ENCODE measurements around the gene KDM4C. TPM values are rescaled to one million over a fixed set of nuclear protein-coding genes. Genes with fewer than 3 reads are reported as not detected.
A peak's percentile ranks its signal among the peaks of the same experiment; 100 is the strongest.

KDM4C gene
- total RNA-seq, 4 donors from 2014 or later = 25.2 to 41.1 (median 26.4) TPM

- WGBS = 78% methylated on average over 4 of the region's 4 CpGs
- no peak for DNase-seq (ENCODE audit: extremely low spot score)
- H3K27me3 ChIP-seq = no peaks in the 10 kb centered on the region
- intact Hi-C loops (cut with DNase I) = no loop called here
- peaks cover 0 to 3% (median 0%) of the 10 kb centered on the region in 4 donors for H3K4me1 ChIP-seq
- H3K27ac ChIP-seq (replicated peaks in 1 of 4) = no peak overlapping the region
- no peak overlapping the region for H3K4me3 ChIP-seq
- TF ChIP-seq, protein P1, sequence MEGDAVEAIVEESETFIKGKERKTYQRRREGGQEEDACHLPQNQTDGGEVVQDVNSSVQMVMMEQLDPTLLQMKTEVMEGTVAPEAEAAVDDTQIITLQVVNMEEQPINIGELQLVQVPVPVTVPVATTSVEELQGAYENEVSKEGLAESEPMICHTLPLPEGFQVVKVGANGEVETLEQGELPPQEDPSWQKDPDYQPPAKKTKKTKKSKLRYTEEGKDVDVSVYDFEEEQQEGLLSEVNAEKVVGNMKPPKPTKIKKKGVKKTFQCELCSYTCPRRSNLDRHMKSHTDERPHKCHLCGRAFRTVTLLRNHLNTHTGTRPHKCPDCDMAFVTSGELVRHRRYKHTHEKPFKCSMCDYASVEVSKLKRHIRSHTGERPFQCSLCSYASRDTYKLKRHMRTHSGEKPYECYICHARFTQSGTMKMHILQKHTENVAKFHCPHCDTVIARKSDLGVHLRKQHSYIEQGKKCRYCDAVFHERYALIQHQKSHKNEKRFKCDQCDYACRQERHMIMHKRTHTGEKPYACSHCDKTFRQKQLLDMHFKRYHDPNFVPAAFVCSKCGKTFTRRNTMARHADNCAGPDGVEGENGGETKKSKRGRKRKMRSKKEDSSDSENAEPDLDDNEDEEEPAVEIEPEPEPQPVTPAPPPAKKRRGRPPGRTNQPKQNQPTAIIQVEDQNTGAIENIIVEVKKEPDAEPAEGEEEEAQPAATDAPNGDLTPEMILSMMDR (IDR thresholded peaks at IDR 0.05) = no peak
- TF ChIP-seq POLR2A (IDR thresholded peaks at IDR 0.05; ENCODE audit: low read depth) = no peak
- TF ChIP-seq POLR2AphosphoS5 (IDR thresholded peaks at IDR 0.05) = no peak
- no peak for TF ChIP-seq EP300 (IDR thresholded peaks at IDR 0.05)
- no peaks in the 10 kb centered on the region for H3K9me3 ChIP-seq
- H3K36me3 ChIP-seq = peaks cover 0 to 25% (median 8%) of the 10 kb centered on the region in 4 donors
Observed at GRCh38 chr9:6811436-6811835, 53.7 kb downstream of the KDM4C start.

- 93% methylated on average over 3 of the region's 3 CpGs for WGBS
- no peak overlapping the region for H3K27ac ChIP-seq (replicated peaks in 1 of 4)
Observed at GRCh38 chr9:6816581-6816980, 58.8 kb downstream of the KDM4C start.

DNA sequence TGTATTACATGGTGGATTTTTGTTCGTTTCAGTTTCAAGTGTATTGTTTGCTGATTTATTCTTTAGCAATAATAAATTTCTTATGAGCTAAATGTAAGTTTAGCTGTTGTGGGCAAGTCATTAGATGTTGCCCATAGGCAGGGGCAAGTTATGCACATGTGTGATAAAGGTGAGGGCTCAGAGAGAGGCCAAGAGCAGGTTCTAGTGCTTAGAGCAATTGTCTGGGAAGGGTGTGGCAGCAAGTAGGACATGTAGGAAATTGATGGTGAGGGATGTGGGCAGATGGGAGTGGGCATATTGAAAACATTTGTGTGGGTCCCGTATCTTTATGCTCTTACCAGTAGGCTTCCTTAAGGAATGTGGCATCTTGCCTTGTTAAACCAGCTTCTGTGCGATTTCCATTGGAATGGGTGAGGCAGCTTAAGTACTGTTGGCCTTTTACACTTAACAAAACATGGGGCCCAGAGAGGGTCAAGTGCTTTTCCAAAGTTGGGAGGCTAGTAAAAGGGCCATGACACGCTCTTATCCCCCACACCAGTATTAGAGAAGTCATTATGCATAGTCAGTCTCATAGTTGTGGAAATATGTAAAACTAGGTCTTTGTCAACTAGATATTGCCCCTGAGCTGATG lies 60.6 kb downstream of the KDM4C start:
- DNase-seq (ENCODE audit: extremely low spot score) = peak; percentile 37
- Histone ChIP-seq H3K36me3 (peaks cover 0 to 17% (median 6%) of the 10 kb centered on the region in 4 donors), H3K4me3 (no peak overlapping the region), H3K9me3 (no peaks in the 10 kb centered on the region), H3K4me1 (no peaks in the 10 kb centered on the region), H3K27ac (replicated peaks in 1 of 4) (no peak overlapping the region), H3K27me3 (no peaks in the 10 kb centered on the region)
- no peak for TF ChIP-seq POLR2A (IDR thresholded peaks at IDR 0.05; ENCODE audit: low read depth)
- no peak for TF ChIP-seq POLR2AphosphoS5 (IDR thresholded peaks at IDR 0.05)
- no peak for TF ChIP-seq EP300 (IDR thresholded peaks at IDR 0.05)
- TF ChIP-seq, protein P1 (IDR thresholded peaks at IDR 0.05) = no peak
- WGBS = 94% methylated on average over 4 of the region's 4 CpGs
- intact Hi-C loops (cut with DNase I) = no loop called here

More at GRCh38 chr9:6816581-6816980, 58.8 kb downstream of the KDM4C start:
- intact Hi-C loops (cut with DNase I) = no loop called here
- Histone ChIP-seq H3K4me1 (no peaks in the 10 kb centered on the region), H3K9me3 (no peaks in the 10 kb centered on the region), H3K4me3 (no peak overlapping the region), H3K36me3 (peaks cover 0 to 16% (median 4%) of the 10 kb centered on the region in 4 donors), H3K27me3 (no peaks in the 10 kb centered on the region)
- no peak for TF ChIP-seq POLR2AphosphoS5 (IDR thresholded peaks at IDR 0.05)
- no peak for TF ChIP-seq POLR2A (IDR thresholded peaks at IDR 0.05; ENCODE audit: low read depth)
- no peak for TF ChIP-seq EP300 (IDR thresholded peaks at IDR 0.05)
- TF ChIP-seq, protein P1 (IDR thresholded peaks at IDR 0.05) = no peak
- no peak for DNase-seq (ENCODE audit: extremely low spot score)

- no peak for DNase-seq (ENCODE audit: extremely low spot score)
- TF ChIP-seq POLR2A (IDR thresholded peaks at IDR 0.05; ENCODE audit: low read depth) = no peak
- no peak for TF ChIP-seq POLR2AphosphoS5 (IDR thresholded peaks at IDR 0.05)
- TF ChIP-seq, protein P1 (IDR thresholded peaks at IDR 0.05) = no peak
- H3K27me3 ChIP-seq = no peaks in the 10 kb centered on the region
- H3K4me1 ChIP-seq = no peaks in the 10 kb centered on the region
- 97% methylated on average over 2 of the region's 2 CpGs for WGBS
- H3K4me3 ChIP-seq = no peak overlapping the region
- H3K36me3 ChIP-seq = peaks cover 0 to 24% (median 7%) of the 10 kb centered on the region in 4 donors
- intact Hi-C loops (cut with DNase I) = no loop called here
- no peaks in the 10 kb centered on the region for H3K9me3 ChIP-seq
- H3K27ac ChIP-seq (replicated peaks in 1 of 4) = no peak overlapping the region
Observed at GRCh38 chr9:6819112-6819511, 61.3 kb downstream of the KDM4C start.

GRCh38 chr9:6819529-6819928 lies 61.8 kb downstream of the KDM4C start:
- TF ChIP-seq EP300 (IDR thresholded peaks at IDR 0.05) (no peak), POLR2AphosphoS5 (IDR thresholded peaks at IDR 0.05) (no peak), POLR2A (IDR thresholded peaks at IDR 0.05; ENCODE audit: low read depth) (no peak)
- TF ChIP-seq, protein P1 (IDR thresholded peaks at IDR 0.05) = no peak
- Histone ChIP-seq H3K4me1 (no peaks in the 10 kb centered on the region), H3K36me3 (peaks cover 0 to 25% (median 7%) of the 10 kb centered on the region in 4 donors), H3K27me3 (no peaks in the 10 kb centered on the region), H3K4me3 (no peak overlapping the region), H3K9me3 (no peaks in the 10 kb centered on the region), H3K27ac (replicated peaks in 1 of 4) (no peak overlapping the region)
- intact Hi-C loops (cut with DNase I) = no loop called here
- DNase-seq (ENCODE audit: extremely low spot score) = peak; percentile 4
- WGBS = 86% methylated on average over 3 of the region's 3 CpGs
